ENCODE measurements around the gene PLPPR1.

DNA sequence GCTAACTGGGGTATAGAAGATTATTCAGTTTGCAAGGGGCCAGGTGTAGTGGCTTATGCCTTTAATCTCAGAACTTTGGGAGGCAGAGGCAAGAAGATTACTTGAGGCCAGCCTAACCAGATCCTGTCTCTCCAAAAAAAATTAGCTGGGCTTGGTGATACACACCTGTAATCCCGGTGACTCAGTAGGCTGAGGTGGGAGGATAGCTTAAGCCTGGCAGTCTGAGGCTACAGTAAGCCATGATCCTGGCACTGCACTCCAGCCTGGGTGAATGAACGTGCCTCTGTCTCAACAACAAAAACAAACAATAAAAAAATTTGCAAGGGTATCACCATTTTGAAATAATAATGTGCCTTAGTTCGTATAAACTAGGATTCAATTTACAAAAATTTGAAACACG, 305.0 kb downstream of the PLPPR1 start:
- TF ChIP-seq, protein P1, sequence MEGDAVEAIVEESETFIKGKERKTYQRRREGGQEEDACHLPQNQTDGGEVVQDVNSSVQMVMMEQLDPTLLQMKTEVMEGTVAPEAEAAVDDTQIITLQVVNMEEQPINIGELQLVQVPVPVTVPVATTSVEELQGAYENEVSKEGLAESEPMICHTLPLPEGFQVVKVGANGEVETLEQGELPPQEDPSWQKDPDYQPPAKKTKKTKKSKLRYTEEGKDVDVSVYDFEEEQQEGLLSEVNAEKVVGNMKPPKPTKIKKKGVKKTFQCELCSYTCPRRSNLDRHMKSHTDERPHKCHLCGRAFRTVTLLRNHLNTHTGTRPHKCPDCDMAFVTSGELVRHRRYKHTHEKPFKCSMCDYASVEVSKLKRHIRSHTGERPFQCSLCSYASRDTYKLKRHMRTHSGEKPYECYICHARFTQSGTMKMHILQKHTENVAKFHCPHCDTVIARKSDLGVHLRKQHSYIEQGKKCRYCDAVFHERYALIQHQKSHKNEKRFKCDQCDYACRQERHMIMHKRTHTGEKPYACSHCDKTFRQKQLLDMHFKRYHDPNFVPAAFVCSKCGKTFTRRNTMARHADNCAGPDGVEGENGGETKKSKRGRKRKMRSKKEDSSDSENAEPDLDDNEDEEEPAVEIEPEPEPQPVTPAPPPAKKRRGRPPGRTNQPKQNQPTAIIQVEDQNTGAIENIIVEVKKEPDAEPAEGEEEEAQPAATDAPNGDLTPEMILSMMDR (conservative IDR thresholded peaks at IDR 0.05), result no peak
- no peak for TF ChIP-seq ZFX (IDR thresholded peaks at IDR 0.05)
